Measurements from ENCODE around the gene ZNF750.
A peak's percentile ranks its signal among the peaks of the same experiment; 100 is the strongest.

The ZNF750 gene

GRCh38 chr17:82865774-82866395, 26.1 kb upstream of the ZNF750 start:
- H3K27ac ChIP-seq: no peak overlapping the region
- no peak for DNase-seq

GRCh38 chr17:82865274-82865673, 25.5 kb upstream of the ZNF750 start:
- TF ChIP-seq CTCF (IDR thresholded peaks at IDR 0.05; ENCODE audit: low read depth, low read length): no peak
- H3K27ac ChIP-seq: no peak overlapping the region

More at GRCh38 chr17:82865774-82866395, 26.1 kb upstream of the ZNF750 start:
- no peak overlapping the region for H3K4me3 ChIP-seq (ENCODE audit: low read depth, low read length)
- H3K27me3 ChIP-seq (ENCODE audit: insufficient read depth, low read depth, severe bottlenecking): no peaks in the 10 kb centered on the region
- TF ChIP-seq CTCF (IDR thresholded peaks at IDR 0.05; ENCODE audit: low read depth, low read length): no peak
- H3K36me3 ChIP-seq: peaks cover 40% of the 10 kb centered on the region
- no peaks in the 10 kb centered on the region for H3K9me3 ChIP-seq (ENCODE audit: severe bottlenecking)

GRCh38 chr17:82864713-82865248, 25.0 kb upstream of the ZNF750 start:
- peaks cover 29% of the 10 kb centered on the region for H3K36me3 ChIP-seq
- no peak for TF ChIP-seq CTCF (IDR thresholded peaks at IDR 0.05; ENCODE audit: low read depth, low read length)
- no peak for DNase-seq
- H3K9me3 ChIP-seq (ENCODE audit: severe bottlenecking): no peaks in the 10 kb centered on the region
- no peak overlapping the region for H3K4me3 ChIP-seq (ENCODE audit: low read depth, low read length)
- H3K27me3 ChIP-seq (ENCODE audit: insufficient read depth, low read depth, severe bottlenecking): no peaks in the 10 kb centered on the region
- H3K27ac ChIP-seq: peak overlapping the region; percentile 61; the same call in 1 of the 2 replicates

More at GRCh38 chr17:82865274-82865673, 25.5 kb upstream of the ZNF750 start:
- DNase-seq: no peak
- Histone ChIP-seq H3K36me3 (peaks cover 34% of the 10 kb centered on the region), H3K4me3 (ENCODE audit: low read depth, low read length) (no peak overlapping the region), H3K9me3 (ENCODE audit: severe bottlenecking) (no peaks in the 10 kb centered on the region), H3K27me3 (ENCODE audit: insufficient read depth, low read depth, severe bottlenecking) (no peaks in the 10 kb centered on the region)

GRCh38 chr17:82863941-82864712, 24.3 kb upstream of the ZNF750 start:
- DNase-seq: peak; percentile 66
- TF ChIP-seq CTCF (IDR thresholded peaks at IDR 0.05; ENCODE audit: low read depth, low read length): no peak

GRCh38 chr17:82863383-82863940, 23.6 kb upstream of the ZNF750 start:
- peak; percentile 45 for DNase-seq
- no peak for TF ChIP-seq CTCF (IDR thresholded peaks at IDR 0.05; ENCODE audit: low read depth, low read length)
- H3K36me3 ChIP-seq: peaks cover 18% of the 10 kb centered on the region
- H3K4me3 ChIP-seq (ENCODE audit: low read depth, low read length): no peak overlapping the region
- H3K9me3 ChIP-seq (ENCODE audit: severe bottlenecking): no peaks in the 10 kb centered on the region
- H3K27ac ChIP-seq: peak overlapping the region; percentile 61
- no peaks in the 10 kb centered on the region for H3K27me3 ChIP-seq (ENCODE audit: insufficient read depth, low read depth, severe bottlenecking)

More at GRCh38 chr17:82863941-82864712, 24.3 kb upstream of the ZNF750 start:
- Histone ChIP-seq H3K9me3 (ENCODE audit: severe bottlenecking) (no peaks in the 10 kb centered on the region), H3K4me3 (ENCODE audit: low read depth, low read length) (no peak overlapping the region), H3K27me3 (ENCODE audit: insufficient read depth, low read depth, severe bottlenecking) (no peaks in the 10 kb centered on the region), H3K36me3 (peaks cover 22% of the 10 kb centered on the region), H3K27ac (peak overlapping the region; percentile 61)

Measured in WERI-Rb-1 (cell line).